Adrenal gland (tissue), 5 donors: ENCODE data around the gene NOL4L.

ENCODE experiments used
- POLR2A ChIP-seq, 2 donors: fragments of 450-650 bp; IDR thresholded peaks; one replicate each; pipeline ENCODE4 v1.6.1; 2017; ENCODE audit warnings: antibody characterized with exemption in 2 of 2, mild to moderate bottlenecking in 2 of 2, moderate library complexity in 1 of 2
- TF ChIP-seq, protein P1 (sequence below), 6 experiments: fragments of 450-650 bp in 4 of 6; fragments of 200-600 bp in 2 of 6; sonication (generic) in 1 of 6; IDR thresholded peaks; 1 replicate in 5 of 6; 2 replicates in 1 of 6; pipeline versions ENCODE4 v1.5.1 to v1.8.0; 2016 to 2021; ENCODE audit warnings: antibody characterized with exemption in 6 of 6, mild to moderate bottlenecking in 2 of 6, moderate library complexity in 1 of 6
- donor health status: DM: no; HTN: no; CAD: no.

DNA sequence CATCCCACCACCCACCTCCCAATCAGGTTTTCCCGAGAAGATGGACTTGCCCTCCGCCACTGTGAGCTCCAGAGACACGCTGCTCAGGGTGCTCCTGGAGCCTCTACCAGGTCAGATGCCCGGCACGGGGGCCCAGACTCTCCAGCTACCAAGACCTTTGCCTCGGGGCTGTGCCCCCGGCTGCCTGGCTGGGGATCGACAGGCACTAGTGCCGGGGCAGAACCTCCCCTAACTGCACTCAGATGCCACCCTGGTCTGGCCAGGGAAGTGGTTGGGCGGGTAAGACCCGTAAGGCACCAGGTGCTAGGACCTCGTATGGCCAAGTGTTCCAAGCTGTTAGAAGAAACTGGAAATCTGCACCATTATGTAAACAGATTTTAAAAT is 126.3 kb downstream of the NOL4L start:
- TF ChIP-seq, protein P1, sequence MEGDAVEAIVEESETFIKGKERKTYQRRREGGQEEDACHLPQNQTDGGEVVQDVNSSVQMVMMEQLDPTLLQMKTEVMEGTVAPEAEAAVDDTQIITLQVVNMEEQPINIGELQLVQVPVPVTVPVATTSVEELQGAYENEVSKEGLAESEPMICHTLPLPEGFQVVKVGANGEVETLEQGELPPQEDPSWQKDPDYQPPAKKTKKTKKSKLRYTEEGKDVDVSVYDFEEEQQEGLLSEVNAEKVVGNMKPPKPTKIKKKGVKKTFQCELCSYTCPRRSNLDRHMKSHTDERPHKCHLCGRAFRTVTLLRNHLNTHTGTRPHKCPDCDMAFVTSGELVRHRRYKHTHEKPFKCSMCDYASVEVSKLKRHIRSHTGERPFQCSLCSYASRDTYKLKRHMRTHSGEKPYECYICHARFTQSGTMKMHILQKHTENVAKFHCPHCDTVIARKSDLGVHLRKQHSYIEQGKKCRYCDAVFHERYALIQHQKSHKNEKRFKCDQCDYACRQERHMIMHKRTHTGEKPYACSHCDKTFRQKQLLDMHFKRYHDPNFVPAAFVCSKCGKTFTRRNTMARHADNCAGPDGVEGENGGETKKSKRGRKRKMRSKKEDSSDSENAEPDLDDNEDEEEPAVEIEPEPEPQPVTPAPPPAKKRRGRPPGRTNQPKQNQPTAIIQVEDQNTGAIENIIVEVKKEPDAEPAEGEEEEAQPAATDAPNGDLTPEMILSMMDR (IDR thresholded peaks at IDR 0.05) = no peak
- no peak for TF ChIP-seq POLR2A (IDR thresholded peaks at IDR 0.05)
